ENCODE results near the gene SLC35E1. TPM values are rescaled to one million over a fixed set of nuclear protein-coding genes. Genes with fewer than 3 reads are reported as not detected.
A peak's percentile ranks its signal among the peaks of the same experiment; 100 is the strongest.

Gene SLC35E1
- total and polyA plus RNA-seq, 10 donors: 13.2 to 36.6 (median 29.9) TPM

- 54 to 87% (median 65%) methylated on average over 7 to 11 of the region's 11 CpGs for WGBS, 5 donors
- Histone ChIP-seq H3K36me3 (no peaks in the 10 kb centered on the region), H3K4me3 (peak overlapping the region in 3 of 8 donors; percentile 40 to 70 (median 48)), H3K9me3 (no peaks in the 10 kb centered on the region), H3K27me3 (replicated peaks in 1 of 7) (no peaks in the 10 kb centered on the region), H3K27ac (peak overlapping the region; percentile 74 to 94 (median 86)), H3K4me1 (peaks cover 72 to 100% (median 100%) of the 10 kb centered on the region in 6 donors)
- no peak for TF ChIP-seq POLR2AphosphoS5 (IDR thresholded peaks at IDR 0.05)
- intact Hi-C loops (cut with DNase I; ENCODE audit: low total_unique reads): no loop called here
- DNase-seq: no peak
These were observed 16.8 kb upstream of the SLC35E1 start for GRCh38 chr19:16588824-16589577.

- H3K27me3 ChIP-seq (replicated peaks in 1 of 7): no peaks in the 10 kb centered on the region
- peaks cover 72 to 100% (median 100%) of the 10 kb centered on the region in 6 donors for H3K4me1 ChIP-seq
- no peaks in the 10 kb centered on the region for H3K36me3 ChIP-seq
- no peaks in the 10 kb centered on the region for H3K9me3 ChIP-seq
- intact Hi-C loops (cut with DNase I; ENCODE audit: low total_unique reads): no loop called here
- WGBS, 5 donors: 5 to 11% (median 10%) methylated on average over 20 to 26 of the region's 26 CpGs
- H3K27ac ChIP-seq: peak overlapping the region; percentile 74 to 94 (median 86)
- peak; percentile 92 for DNase-seq
- peak overlapping the region; percentile 15 to 70 (median 42) for H3K4me3 ChIP-seq
- no peak for TF ChIP-seq CTCF (IDR thresholded peaks at IDR 0.05 in 8 of 11, conservative IDR thresholded peaks at IDR 0.05 in 3 of 11)
- peak; percentile 77 to 92 (median 91) for TF ChIP-seq POLR2AphosphoS5 (IDR thresholded peaks at IDR 0.05)
- TF ChIP-seq POLR2A (IDR thresholded peaks at IDR 0.05): peak in 1 of 3 donors; percentile 48
These were observed 15.9 kb upstream of the SLC35E1 start for GRCh38 chr19:16587833-16588823.

GRCh38 chr19:16586991-16587832 is 15.0 kb upstream of the SLC35E1 start:
- no peaks in the 10 kb centered on the region for H3K9me3 ChIP-seq
- peak overlapping the region; percentile 15 to 70 (median 42) for H3K4me3 ChIP-seq
- TF ChIP-seq CTCF (IDR thresholded peaks at IDR 0.05 in 8 of 11, conservative IDR thresholded peaks at IDR 0.05 in 3 of 11): peak in 1 of 11 experiments; percentile 11
- TF ChIP-seq POLR2AphosphoS5 (IDR thresholded peaks at IDR 0.05): peak; percentile 74 to 83 (median 76)
- TF ChIP-seq POLR2A (IDR thresholded peaks at IDR 0.05): no peak
- peak overlapping the region; percentile 76 to 94 (median 86) for H3K27ac ChIP-seq
- intact Hi-C loops (cut with DNase I; ENCODE audit: low total_unique reads): no loop called here
- H3K36me3 ChIP-seq: peaks cover 0 to 7% (median 0%) of the 10 kb centered on the region in 6 donors
- H3K27me3 ChIP-seq (replicated peaks in 1 of 7): no peaks in the 10 kb centered on the region
- 14 to 35% (median 30%) methylated on average over 9 to 20 of the region's 20 CpGs for WGBS, 5 donors
- H3K4me1 ChIP-seq: peaks cover 77 to 100% (median 100%) of the 10 kb centered on the region in 6 donors
- DNase-seq: peak; percentile 94

GRCh38 chr19:16586477-16586871 is 14.3 kb upstream of the SLC35E1 start:
- intact Hi-C loops (cut with DNase I; ENCODE audit: low total_unique reads): no loop called here
- H3K4me1 ChIP-seq: peaks cover 85 to 100% (median 100%) of the 10 kb centered on the region in 6 donors

More at GRCh38 chr19:16586477-16586871, 14.3 kb upstream of the SLC35E1 start:
- Histone ChIP-seq H3K36me3 (peaks cover 0 to 13% (median 0%) of the 10 kb centered on the region in 6 donors), H3K9me3 (no peaks in the 10 kb centered on the region), H3K27me3 (replicated peaks in 1 of 7) (no peaks in the 10 kb centered on the region), H3K27ac (peak overlapping the region; percentile 76 to 94 (median 86)), H3K4me3 (peak overlapping the region in 6 of 8 donors; percentile 31 to 70 (median 45))
- DNase-seq: peak; percentile 81
- no peak for TF ChIP-seq CTCF (IDR thresholded peaks at IDR 0.05 in 8 of 11, conservative IDR thresholded peaks at IDR 0.05 in 3 of 11)
- WGBS, 5 donors: 55 to 86% (median 74%) methylated on average over 9 of the region's 9 CpGs

Data from spleen (tissue), 11 donors.